ENCODE data around the gene HIBADH.
"Not testable (repeated sequence)": the region's sequence is repeated elsewhere in the genome, so short reads cannot be mapped to it uniquely, and the experiment has no call there.

HIBADH gene

DNA sequence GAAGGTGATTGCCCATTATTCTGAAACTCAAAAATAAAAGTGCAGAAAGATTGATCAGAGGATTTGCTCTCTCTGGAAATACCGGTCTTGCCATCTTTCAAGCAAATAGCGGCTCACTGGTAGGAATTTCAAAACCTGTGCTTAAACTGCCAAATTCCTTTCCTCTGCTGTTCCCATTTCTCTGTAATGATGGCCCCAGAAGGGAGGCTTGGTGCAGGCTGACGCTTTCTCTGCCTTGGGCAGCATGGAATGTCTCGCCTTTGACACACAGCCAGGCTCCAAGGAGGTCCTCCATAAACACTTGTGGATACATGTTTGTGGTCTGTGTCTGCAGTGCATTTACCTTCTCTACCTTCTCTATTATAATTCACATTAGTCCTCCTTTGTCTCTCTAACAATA, 146.8 kb downstream of the HIBADH start:
- Histone ChIP-seq H3K27me3 (ENCODE audit: insufficient read depth, low read depth, severe bottlenecking) (no peaks in the 10 kb centered on the region), H3K27ac (no peak overlapping the region), H3K9me3 (ENCODE audit: severe bottlenecking) (no peaks in the 10 kb centered on the region), H3K4me3 (ENCODE audit: low read depth, low read length) (no peak overlapping the region), H3K36me3 (no peaks in the 10 kb centered on the region)
- TF ChIP-seq, protein P1, sequence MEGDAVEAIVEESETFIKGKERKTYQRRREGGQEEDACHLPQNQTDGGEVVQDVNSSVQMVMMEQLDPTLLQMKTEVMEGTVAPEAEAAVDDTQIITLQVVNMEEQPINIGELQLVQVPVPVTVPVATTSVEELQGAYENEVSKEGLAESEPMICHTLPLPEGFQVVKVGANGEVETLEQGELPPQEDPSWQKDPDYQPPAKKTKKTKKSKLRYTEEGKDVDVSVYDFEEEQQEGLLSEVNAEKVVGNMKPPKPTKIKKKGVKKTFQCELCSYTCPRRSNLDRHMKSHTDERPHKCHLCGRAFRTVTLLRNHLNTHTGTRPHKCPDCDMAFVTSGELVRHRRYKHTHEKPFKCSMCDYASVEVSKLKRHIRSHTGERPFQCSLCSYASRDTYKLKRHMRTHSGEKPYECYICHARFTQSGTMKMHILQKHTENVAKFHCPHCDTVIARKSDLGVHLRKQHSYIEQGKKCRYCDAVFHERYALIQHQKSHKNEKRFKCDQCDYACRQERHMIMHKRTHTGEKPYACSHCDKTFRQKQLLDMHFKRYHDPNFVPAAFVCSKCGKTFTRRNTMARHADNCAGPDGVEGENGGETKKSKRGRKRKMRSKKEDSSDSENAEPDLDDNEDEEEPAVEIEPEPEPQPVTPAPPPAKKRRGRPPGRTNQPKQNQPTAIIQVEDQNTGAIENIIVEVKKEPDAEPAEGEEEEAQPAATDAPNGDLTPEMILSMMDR (IDR thresholded peaks at IDR 0.05; ENCODE audit: low read depth, low read length): no peak
- DNase-seq: no peak

DNA sequence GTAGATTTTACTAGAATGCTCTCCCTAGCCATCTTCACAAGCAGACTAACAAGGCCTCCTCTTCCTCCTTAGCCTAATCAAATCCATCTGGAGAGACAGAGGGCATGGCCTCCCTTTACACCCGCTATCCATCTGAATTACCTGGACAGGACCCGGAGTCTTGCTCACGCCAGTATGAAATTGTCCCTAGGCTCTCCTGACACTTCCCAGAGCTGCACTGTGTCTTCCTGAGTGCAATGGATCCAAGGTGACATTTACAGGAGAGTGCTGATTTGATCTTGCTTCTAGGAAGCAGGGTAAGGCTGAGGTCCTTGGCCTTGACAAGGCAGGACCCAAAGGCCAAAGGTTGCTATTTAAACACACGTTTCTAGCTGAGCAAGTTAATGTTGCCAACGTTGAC, 147.8 kb downstream of the HIBADH start:
- no peak for DNase-seq
- Histone ChIP-seq H3K36me3 (no peaks in the 10 kb centered on the region), H3K9me3 (ENCODE audit: severe bottlenecking) (no peaks in the 10 kb centered on the region), H3K4me3 (ENCODE audit: low read depth, low read length) (no peak overlapping the region), H3K27me3 (ENCODE audit: insufficient read depth, low read depth, severe bottlenecking) (no peaks in the 10 kb centered on the region), H3K27ac (no peak overlapping the region)
- TF ChIP-seq, protein P1 (IDR thresholded peaks at IDR 0.05; ENCODE audit: low read depth, low read length): no peak

DNA sequence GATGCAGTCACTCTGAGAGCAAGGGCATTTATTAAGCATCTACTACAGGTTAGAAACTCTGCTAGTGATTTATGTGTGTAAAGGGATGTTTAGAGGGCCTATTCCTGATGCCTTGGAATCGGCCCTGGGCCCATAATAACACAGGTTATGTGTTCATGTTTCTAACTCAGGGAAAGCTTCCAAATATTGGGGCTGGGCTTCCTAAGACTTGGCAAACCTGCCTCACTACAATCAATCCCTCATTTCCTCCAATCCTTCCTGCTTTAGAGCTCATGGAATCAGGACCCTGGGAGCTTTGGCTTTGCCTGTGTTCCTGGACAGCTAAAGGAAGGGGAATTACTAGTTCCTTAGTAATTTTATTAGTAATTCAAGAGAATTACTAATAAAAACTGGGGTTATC, 148.8 kb downstream of the HIBADH start:
- H3K36me3 ChIP-seq: no peaks in the 10 kb centered on the region
- no peak overlapping the region for H3K4me3 ChIP-seq (ENCODE audit: low read depth, low read length)
- TF ChIP-seq, protein P1 (IDR thresholded peaks at IDR 0.05; ENCODE audit: low read depth, low read length): no peak
- no peak for DNase-seq
- no peak overlapping the region for H3K27ac ChIP-seq
- no peaks in the 10 kb centered on the region for H3K9me3 ChIP-seq (ENCODE audit: severe bottlenecking)
- peaks cover 3% of the 10 kb centered on the region for H3K27me3 ChIP-seq (ENCODE audit: insufficient read depth, low read depth, severe bottlenecking)

DNA sequence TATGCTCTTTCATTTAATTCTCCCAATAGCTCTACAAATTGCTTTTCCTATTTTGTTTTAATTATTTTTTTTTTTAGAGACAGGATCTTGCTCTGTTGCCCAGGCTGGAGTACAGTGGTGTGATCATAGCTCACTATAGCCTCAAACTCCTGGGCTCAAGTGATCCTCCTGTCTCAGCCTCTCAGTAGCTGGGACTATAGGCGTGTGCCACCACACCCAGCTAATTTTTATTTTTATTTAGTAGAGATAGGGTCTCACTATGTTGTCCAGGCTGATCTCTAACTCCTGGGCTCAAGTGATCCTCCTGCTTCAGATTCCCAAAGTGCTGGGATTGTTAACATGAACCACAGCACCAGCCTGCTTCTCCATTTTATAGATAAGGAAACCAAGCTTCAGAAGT, 151.3 kb downstream of the HIBADH start:
- H3K4me3 ChIP-seq (ENCODE audit: low read depth, low read length); H3K36me3 ChIP-seq; H3K9me3 ChIP-seq (ENCODE audit: severe bottlenecking); DNase-seq; H3K27ac ChIP-seq: not testable (repeated sequence)
- peaks cover 10% of the 10 kb centered on the region for H3K27me3 ChIP-seq (ENCODE audit: insufficient read depth, low read depth, severe bottlenecking)

DNA sequence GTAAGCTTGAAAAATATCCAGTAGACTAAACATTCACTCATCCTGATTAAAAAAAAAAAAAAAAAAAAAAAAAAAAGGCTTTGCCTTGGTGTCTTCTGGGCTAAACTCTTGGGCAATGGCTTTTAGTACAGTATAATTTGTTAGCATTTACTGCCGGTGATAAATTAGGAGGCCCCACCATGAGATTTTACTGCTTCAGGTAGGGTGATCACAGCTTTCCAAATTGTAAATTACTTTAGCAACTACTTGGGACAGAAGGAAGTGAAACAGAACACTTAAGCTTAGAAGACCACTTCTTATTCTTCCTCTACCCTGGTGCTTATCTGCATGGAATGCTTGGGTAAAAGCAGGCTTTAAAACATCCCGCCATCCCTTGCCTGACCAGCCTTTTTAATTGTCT, 152.1 kb downstream of the HIBADH start:
- TF ChIP-seq, protein P1 (IDR thresholded peaks at IDR 0.05; ENCODE audit: low read depth, low read length): no peak
- Histone ChIP-seq H3K27me3 (ENCODE audit: insufficient read depth, low read depth, severe bottlenecking) (peaks cover 10% of the 10 kb centered on the region), H3K4me3 (ENCODE audit: low read depth, low read length) (no peak overlapping the region), H3K9me3 (ENCODE audit: severe bottlenecking) (no peaks in the 10 kb centered on the region), H3K27ac (no peak overlapping the region), H3K36me3 (no peaks in the 10 kb centered on the region)
- no peak for DNase-seq

DNA sequence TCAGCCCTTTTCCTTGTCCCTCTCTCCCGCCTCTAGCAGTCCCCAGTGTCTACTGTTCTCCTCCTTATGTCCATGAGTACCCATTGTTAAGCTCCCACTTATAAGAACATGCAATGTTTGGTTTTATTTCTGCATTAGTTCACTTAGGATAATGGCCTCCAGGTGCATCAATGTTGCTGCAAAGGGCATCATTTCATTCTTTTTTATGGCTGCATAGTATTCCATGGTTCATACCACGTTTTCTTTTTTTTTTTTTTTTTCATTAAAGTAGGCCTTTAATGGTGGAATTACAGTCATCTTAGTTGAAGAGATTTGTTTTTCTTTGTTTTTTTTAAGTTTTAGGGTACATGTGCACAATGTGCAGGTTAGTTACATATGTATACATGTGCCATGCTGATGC, 160.8 kb downstream of the HIBADH start:
- not testable (repeated sequence) for H3K4me3 ChIP-seq (ENCODE audit: low read depth, low read length); DNase-seq; H3K36me3 ChIP-seq; H3K9me3 ChIP-seq (ENCODE audit: severe bottlenecking); H3K27ac ChIP-seq; H3K27me3 ChIP-seq (ENCODE audit: insufficient read depth, low read depth, severe bottlenecking)

DNA sequence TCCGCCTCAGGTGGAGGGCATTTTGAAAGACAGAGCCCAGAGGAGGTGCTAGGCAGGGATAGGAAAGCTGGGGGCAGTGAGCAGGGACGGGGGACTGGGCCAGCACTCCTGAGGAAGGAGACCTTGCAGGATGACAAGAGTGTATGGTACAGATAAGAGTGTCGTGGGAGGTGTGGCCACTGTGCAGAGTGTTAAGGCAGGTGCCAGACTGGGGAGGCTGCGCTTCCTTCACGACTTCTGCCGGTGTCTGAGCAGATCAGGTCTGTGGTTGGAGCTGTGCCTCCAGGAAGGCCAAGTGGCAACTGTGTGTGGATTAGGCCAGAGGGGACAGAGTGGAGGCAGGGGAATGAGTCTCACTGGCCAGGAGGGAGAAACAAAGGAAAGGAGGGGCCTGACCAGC, 161.7 kb downstream of the HIBADH start:
- DNase-seq: no peak
- H3K9me3 ChIP-seq (ENCODE audit: severe bottlenecking): peaks cover 2% of the 10 kb centered on the region
- TF ChIP-seq, protein P1 (IDR thresholded peaks at IDR 0.05; ENCODE audit: low read depth, low read length): no peak
- no peak overlapping the region for H3K4me3 ChIP-seq (ENCODE audit: low read depth, low read length)
- no peaks in the 10 kb centered on the region for H3K27me3 ChIP-seq (ENCODE audit: insufficient read depth, low read depth, severe bottlenecking)
- no peak overlapping the region for H3K27ac ChIP-seq
- H3K36me3 ChIP-seq: no peaks in the 10 kb centered on the region

Data from WERI-Rb-1 (cell line).